ENCODE results near the gene MEIS2.

DNA sequence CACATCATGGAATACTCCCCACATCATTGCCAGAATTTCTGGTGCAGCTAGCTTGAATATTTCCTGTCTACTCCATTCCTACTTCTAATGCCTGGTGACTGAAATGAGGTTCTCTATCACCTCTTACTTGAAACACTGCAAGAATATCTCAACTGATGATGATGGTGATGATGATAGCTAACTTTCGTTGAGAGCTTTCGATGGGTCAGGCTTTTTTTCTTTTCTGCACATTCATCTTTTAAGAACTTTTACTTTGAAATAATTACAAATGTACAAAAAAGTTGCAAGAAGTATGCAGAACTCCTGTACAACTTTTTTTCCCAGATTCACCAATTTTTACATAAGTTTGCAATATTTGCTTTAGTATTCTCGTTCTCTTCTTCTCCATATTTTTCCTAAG lies 233.5 kb downstream of the MEIS2 start:
- TF ChIP-seq, protein P1, sequence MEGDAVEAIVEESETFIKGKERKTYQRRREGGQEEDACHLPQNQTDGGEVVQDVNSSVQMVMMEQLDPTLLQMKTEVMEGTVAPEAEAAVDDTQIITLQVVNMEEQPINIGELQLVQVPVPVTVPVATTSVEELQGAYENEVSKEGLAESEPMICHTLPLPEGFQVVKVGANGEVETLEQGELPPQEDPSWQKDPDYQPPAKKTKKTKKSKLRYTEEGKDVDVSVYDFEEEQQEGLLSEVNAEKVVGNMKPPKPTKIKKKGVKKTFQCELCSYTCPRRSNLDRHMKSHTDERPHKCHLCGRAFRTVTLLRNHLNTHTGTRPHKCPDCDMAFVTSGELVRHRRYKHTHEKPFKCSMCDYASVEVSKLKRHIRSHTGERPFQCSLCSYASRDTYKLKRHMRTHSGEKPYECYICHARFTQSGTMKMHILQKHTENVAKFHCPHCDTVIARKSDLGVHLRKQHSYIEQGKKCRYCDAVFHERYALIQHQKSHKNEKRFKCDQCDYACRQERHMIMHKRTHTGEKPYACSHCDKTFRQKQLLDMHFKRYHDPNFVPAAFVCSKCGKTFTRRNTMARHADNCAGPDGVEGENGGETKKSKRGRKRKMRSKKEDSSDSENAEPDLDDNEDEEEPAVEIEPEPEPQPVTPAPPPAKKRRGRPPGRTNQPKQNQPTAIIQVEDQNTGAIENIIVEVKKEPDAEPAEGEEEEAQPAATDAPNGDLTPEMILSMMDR (IDR thresholded peaks at IDR 0.05; ENCODE audit: insufficient read depth, low read length) = no peak
- no peak for TF ChIP-seq POLR2AphosphoS5 (IDR thresholded peaks at IDR 0.05; ENCODE audit: low read depth)
- TF ChIP-seq, protein P2, sequence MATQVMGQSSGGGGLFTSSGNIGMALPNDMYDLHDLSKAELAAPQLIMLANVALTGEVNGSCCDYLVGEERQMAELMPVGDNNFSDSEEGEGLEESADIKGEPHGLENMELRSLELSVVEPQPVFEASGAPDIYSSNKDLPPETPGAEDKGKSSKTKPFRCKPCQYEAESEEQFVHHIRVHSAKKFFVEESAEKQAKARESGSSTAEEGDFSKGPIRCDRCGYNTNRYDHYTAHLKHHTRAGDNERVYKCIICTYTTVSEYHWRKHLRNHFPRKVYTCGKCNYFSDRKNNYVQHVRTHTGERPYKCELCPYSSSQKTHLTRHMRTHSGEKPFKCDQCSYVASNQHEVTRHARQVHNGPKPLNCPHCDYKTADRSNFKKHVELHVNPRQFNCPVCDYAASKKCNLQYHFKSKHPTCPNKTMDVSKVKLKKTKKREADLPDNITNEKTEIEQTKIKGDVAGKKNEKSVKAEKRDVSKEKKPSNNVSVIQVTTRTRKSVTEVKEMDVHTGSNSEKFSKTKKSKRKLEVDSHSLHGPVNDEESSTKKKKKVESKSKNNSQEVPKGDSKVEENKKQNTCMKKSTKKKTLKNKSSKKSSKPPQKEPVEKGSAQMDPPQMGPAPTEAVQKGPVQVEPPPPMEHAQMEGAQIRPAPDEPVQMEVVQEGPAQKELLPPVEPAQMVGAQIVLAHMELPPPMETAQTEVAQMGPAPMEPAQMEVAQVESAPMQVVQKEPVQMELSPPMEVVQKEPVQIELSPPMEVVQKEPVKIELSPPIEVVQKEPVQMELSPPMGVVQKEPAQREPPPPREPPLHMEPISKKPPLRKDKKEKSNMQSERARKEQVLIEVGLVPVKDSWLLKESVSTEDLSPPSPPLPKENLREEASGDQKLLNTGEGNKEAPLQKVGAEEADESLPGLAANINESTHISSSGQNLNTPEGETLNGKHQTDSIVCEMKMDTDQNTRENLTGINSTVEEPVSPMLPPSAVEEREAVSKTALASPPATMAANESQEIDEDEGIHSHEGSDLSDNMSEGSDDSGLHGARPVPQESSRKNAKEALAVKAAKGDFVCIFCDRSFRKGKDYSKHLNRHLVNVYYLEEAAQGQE (IDR thresholded peaks at IDR 0.05; ENCODE audit: insufficient replicate concordance, low read depth) = no peak
